Heart right ventricle (tissue), 16 donors: Measurements from ENCODE around the gene XPO6. TPM values are rescaled to one million over a fixed set of nuclear protein-coding genes. Genes with fewer than 3 reads are reported as not detected.

Experiments used
- ATAC-seq, 8 donors: fragments of 200-7000 bp; cut with Tn5 transposase; one replicate each; pipeline ENCODE4 v1.9.1; 2020; ENCODE audit warnings: mild to moderate bottlenecking in 8 of 8, moderate library complexity in 8 of 8, moderate number of reproducible peaks in 1 of 8
- DNase-seq, 2 donors: peaks; one replicate each; pipeline ENCODE4 v3.0.0-alpha.2; 2020
- H3K27ac ChIP-seq, 10 donors: fragments of 200-600 bp; sonication (generic) in 2 of 10; one replicate each; pipeline versions ENCODE4 v1.5.0 to v1.8.0; 2020 to 2022; ENCODE audit warnings: mild to moderate bottlenecking in 3 of 10
- H3K27me3 ChIP-seq, 7 donors: fragments of 200-600 bp; one replicate each; pipeline ENCODE4 v1.8.0; 2021 to 2022; ENCODE audit warnings: mild to moderate bottlenecking in 2 of 7
- H3K36me3 ChIP-seq, 9 donors: fragments of 200-600 bp; sonication (generic) in 1 of 9; one replicate each; pipeline versions ENCODE4 v1.5.0 to v1.8.0; 2020 to 2022; ENCODE audit warnings: mild to moderate bottlenecking in 2 of 9
- H3K4me1 ChIP-seq, 9 donors: fragments of 200-600 bp; sonication (generic) in 1 of 9; one replicate each; pipeline versions ENCODE4 v1.5.0 to v1.8.0; 2020 to 2022; ENCODE audit warnings: mild to moderate bottlenecking in 4 of 9
- H3K4me3 ChIP-seq, 10 donors: fragments of 200-600 bp; sonication (generic) in 2 of 10; one replicate each; pipeline versions ENCODE4 v1.5.0 to v1.8.0; 2020 to 2022; ENCODE audit warnings: mild to moderate bottlenecking in 7 of 10, moderate library complexity in 2 of 10
- H3K9me3 ChIP-seq, 11 donors: fragments of 200-600 bp in 10 of 11; sonication (generic) in 2 of 11; one replicate each; pipeline versions ENCODE4 v1.5.0 to v1.8.0; 2013 to 2022; ENCODE audit warnings: mild to moderate bottlenecking in 2 of 11, control low read depth in 1 of 11, moderate library complexity in 1 of 11
- WGBS, 2 donors: extraction: QIAGEN DNeasy Blood & Tissue Kit; methylation state at CpG; one replicate each; pipeline ENCODE4 v1.1.7; 2013; ENCODE audit warnings: inconsistent platforms in 1 of 2; 5-methylcytosine and 5-hydroxymethylcytosine counted together
- intact Hi-C, 10 donors: fragments of 100-400 bp; cut with DNase I; formaldehyde crosslinking; loops; one replicate each; pipeline versions ENCODE4 v1.11.1 to v1.14.2; 2022
- polyA plus RNA-seq, 2 donors: library from polyadenylated mRNA; stranded (reverse); fragments of 200-250 nt; gene quantifications; one replicate each; pipeline ENCODE4 v1.2.3, GENCODE V29; 2013
- total RNA-seq, 10 donors: library from RNA; stranded (reverse); fragmentation: NEBNext Ultra II Directional in 3 of 10; extraction: Animal tissue kit (Norgen Biotek cat#: 25700) in 3 of 10; gene quantifications; one replicate each; pipeline versions ENCODE4 v1.2.1 to v1.2.4, GENCODE V29; 2021 to 2023
- TF ChIP-seq, protein P1 (sequence below), 9 donors: fragments of 200-600 bp; sonication (generic) in 2 of 9; IDR thresholded peaks; one replicate each; pipeline versions ENCODE4 v1.5.0 to v1.8.0; 2021 to 2022; ENCODE audit warnings: antibody characterized with exemption in 9 of 9, mild to moderate bottlenecking in 5 of 9, moderate library complexity in 1 of 9
- donor health status: Arrhythmogenic right ventricular cardiomyopathy.
- donor health status: ischemic (EF 13 %, LVEDD 7.1; RV severe dilation, severe dysfunction).
- donor health status: healthy with polysubstance abuse.
- donor health status: DM: no; HTN: yes; CAD: no.
- donor health status: DM: no; HTN: no; CAD: no.
- donor health status: ischemic (EF 25% LVEDD 6.9; RV normal size, moderate dysfunction).
- donor health status: ischemic (EF 25% LVEDD 5.7; RV mildly dilated, moderate dysfunction).
- donor health status: healthy.
- donor health status: DM: yes; HTN: yes; CAD: no.
- donor health status: Ischemic cardiomyopathy.
- donor health status: ischemic (EF 35%, LVEDD 5.7; RV mildly dilated, moderate dysfunction).
- donor health status: nonischemic (EF 11% LVEDD 7.7; RV severe dilation, severe dysfunction).
- donor health status: DM: yes; HTN: yes; CAD: no.
- donor health status: PGD.
- donor health status: ischemic (EF 29% LVEDD 5.4; RV normal size, mild dysfunction).
- donor health status: nonischemic (EF 23%, LVEDD 6.1; RV moderate dilation, normal function).

Gene XPO6
- total and polyA plus RNA-seq, 12 donors, result 22.1 to 41.8 (median 29.3) TPM

DNA sequence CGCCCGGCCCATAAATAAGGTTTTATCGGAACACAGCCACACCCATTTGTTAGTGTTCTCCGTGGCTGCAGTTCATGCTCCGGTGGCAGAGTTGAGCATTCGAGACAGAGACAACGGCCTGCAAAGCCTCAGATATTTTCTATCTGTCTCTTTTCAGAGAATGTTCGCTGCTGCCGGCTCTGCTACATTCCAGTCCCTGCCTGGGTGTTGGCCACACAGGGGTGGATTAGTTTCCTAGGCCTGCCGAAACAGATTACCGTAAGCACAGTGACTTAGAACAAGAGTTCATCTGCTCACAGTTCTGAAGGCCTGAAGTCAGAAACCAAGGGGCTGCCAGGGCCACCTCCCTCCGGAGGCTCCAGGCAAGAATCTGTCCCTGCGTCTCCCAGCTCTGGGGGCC is 129.1 kb downstream of the XPO6 start:
- Histone ChIP-seq H3K27me3 (peaks cover 0 to 4% (median 0%) of the 10 kb centered on the region in 7 donors), H3K36me3 (no peaks in the 10 kb centered on the region), H3K9me3 (no peaks in the 10 kb centered on the region), H3K27ac (no peak overlapping the region), H3K4me1 (no peaks in the 10 kb centered on the region), H3K4me3 (no peak overlapping the region)
- intact Hi-C loops, result loop anchor here in 1 of 10 donors (10.0 kb wide), 1 partner anchor 58 kb away; no protein-coding TSS in a partner anchor
- ATAC-seq (no peak), DNase-seq (no peak)
- 57 to 68% methylated on average over 13 of the region's 13 CpGs for whole genome bisulfite sequencing, 2 donors
- TF ChIP-seq, protein P1, sequence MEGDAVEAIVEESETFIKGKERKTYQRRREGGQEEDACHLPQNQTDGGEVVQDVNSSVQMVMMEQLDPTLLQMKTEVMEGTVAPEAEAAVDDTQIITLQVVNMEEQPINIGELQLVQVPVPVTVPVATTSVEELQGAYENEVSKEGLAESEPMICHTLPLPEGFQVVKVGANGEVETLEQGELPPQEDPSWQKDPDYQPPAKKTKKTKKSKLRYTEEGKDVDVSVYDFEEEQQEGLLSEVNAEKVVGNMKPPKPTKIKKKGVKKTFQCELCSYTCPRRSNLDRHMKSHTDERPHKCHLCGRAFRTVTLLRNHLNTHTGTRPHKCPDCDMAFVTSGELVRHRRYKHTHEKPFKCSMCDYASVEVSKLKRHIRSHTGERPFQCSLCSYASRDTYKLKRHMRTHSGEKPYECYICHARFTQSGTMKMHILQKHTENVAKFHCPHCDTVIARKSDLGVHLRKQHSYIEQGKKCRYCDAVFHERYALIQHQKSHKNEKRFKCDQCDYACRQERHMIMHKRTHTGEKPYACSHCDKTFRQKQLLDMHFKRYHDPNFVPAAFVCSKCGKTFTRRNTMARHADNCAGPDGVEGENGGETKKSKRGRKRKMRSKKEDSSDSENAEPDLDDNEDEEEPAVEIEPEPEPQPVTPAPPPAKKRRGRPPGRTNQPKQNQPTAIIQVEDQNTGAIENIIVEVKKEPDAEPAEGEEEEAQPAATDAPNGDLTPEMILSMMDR (IDR thresholded peaks at IDR 0.05), result no peak

DNA sequence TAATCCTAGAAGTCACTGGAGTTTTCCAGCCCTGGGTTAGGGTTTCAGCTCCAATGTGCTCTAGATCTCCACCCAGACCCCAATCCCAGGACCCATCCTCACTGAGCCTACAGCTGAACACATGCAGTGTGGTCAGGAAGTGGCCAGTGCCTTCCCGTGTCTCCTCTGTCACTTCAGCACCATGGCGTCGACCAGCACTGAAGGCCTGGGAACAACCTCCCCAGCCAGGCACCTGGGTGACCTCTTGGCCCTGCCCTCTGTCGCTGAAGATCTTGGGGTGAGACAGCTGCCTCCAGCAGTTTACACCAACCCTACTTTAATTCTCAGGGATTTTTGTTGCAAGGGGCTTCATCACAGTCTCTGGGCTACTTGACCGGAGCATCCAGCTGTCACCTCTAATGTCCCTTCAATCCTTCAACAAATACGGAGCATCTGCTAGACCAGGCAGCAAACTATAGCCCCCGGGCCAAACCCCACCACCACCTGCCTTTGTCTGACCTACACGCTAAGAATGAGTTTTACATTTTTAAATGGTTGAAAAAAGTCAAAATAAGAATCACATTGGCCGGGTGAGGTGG is 130.3 kb downstream of the XPO6 start:
- DNase-seq (no peak), ATAC-seq (no peak)
- H3K4me3 ChIP-seq, result no peak overlapping the region
- H3K4me1 ChIP-seq, result no peaks in the 10 kb centered on the region
- no peak overlapping the region for H3K27ac ChIP-seq
- TF ChIP-seq, protein P1 (IDR thresholded peaks at IDR 0.05), result no peak
- no peaks in the 10 kb centered on the region for H3K36me3 ChIP-seq
- H3K9me3 ChIP-seq, result no peaks in the 10 kb centered on the region
- 77 to 81% methylated on average over 9 of the region's 9 CpGs for WGBS, 2 donors
- intact Hi-C loops, result loop anchor here in 1 of 10 donors (10.0 kb wide), 1 partner anchor 57 kb away; no protein-coding TSS in a partner anchor
- H3K27me3 ChIP-seq, result peaks cover 0 to 7% (median 0%) of the 10 kb centered on the region in 7 donors

DNA sequence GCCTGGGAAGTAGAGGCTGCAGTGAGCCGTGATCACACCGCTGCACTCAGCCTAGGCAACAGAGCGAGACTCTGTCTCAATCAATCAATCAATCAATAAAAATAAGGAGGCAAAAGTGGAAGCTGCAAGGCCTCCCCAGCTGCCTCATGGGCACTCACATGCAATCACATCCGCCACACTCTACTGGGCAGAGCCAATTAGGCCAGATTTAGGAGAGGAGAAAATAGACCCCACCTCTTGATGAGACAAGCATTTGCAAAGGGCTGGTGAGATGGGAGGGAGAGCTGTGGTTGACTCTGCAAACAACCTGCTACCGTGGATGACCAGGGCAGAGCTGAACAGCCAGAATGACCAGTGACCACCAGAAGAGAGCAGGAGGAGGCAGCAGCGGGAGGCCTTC is 133.5 kb downstream of the XPO6 start:
- ATAC-seq (no peak), DNase-seq (no peak)
- intact Hi-C loops, result loop anchor here in 4 of 10 donors (10.0 kb wide), 4 partner anchors 183 to 443 kb away; no protein-coding TSS in a partner anchor
- Histone ChIP-seq H3K4me1 (no peaks in the 10 kb centered on the region), H3K27ac (no peak overlapping the region), H3K36me3 (no peaks in the 10 kb centered on the region), H3K27me3 (peaks cover 0 to 8% (median 0%) of the 10 kb centered on the region in 7 donors), H3K4me3 (no peak overlapping the region), H3K9me3 (no peaks in the 10 kb centered on the region)
- TF ChIP-seq, protein P1 (IDR thresholded peaks at IDR 0.05), result no peak
- WGBS, 2 donors, result 88 to 89% methylated on average over 6 of the region's 6 CpGs

DNA sequence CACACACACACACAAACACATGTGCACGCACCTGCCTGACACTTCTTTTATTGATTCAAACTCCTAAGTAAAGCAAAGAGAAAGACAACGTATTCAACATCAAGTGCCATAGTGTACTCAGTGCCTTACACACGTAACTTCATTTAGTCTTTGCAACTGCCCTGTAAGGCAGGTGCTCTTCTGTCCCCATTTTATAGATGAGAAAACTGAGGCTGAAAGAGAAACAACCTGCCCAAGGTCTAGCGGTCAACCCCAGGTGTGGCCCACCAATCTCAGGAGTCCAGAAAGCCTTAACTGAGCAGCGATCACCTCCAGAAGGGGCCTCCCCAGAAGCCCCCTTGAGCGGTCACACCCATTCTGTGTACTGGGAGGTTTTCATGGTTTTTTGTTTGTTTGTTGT is 137.9 kb downstream of the XPO6 start:
- H3K4me1 ChIP-seq, result peaks cover 0 to 5% (median 0%) of the 10 kb centered on the region in 9 donors
- no peaks in the 10 kb centered on the region for H3K36me3 ChIP-seq
- H3K27me3 ChIP-seq, result peaks cover 0 to 22% (median 0%) of the 10 kb centered on the region in 7 donors
- no peak overlapping the region for H3K4me3 ChIP-seq
- 92 to 93% methylated on average over 6 of the region's 6 CpGs for WGBS, 2 donors
- TF ChIP-seq, protein P1 (IDR thresholded peaks at IDR 0.05), result no peak
- ATAC-seq (no peak), DNase-seq (no peak)
- intact Hi-C loops, result loop anchor here in 6 of 10 donors (5.0 to 10.0 kb wide), 6 partner anchors 102 to 439 kb away; no protein-coding TSS in a partner anchor
- H3K27ac ChIP-seq, result no peak overlapping the region
- no peaks in the 10 kb centered on the region for H3K9me3 ChIP-seq
